Omental fat pad (tissue), 4 donors: ENCODE results near the gene CRNN. TPM values are rescaled to one million over a fixed set of nuclear protein-coding genes. Genes with fewer than 3 reads are reported as not detected.

Experiments used
- ATAC-seq: fragments of 150-250 bp; one replicate; pipeline ENCODE4 v1.9.1; 2016; ENCODE audit warnings: mild to moderate bottlenecking, moderate library complexity; ENCODE audit not compliant: low FRiP score
- DNase-seq: peaks from one replicate; pipeline ENCODE4 v3.0.0-alpha.2; 2019; ENCODE audit warnings: low spot score
- total RNA-seq, 4 donors: library from RNA; depleted of rRNA; stranded (reverse); fragments of >200 nt; gene quantifications; one replicate each; pipeline ENCODE4 v1.1.0, GENCODE V29; 2016
- TF ChIP-seq, protein P1 (sequence below), 3 donors: fragments of 450-650 bp; IDR thresholded peaks; one replicate each; pipeline ENCODE4 v1.5.1; 2016 to 2017; ENCODE audit warnings: antibody characterized with exemption in 3 of 3, mild to moderate bottlenecking in 3 of 3, moderate library complexity in 2 of 3

The CRNN gene
- total RNA-seq, 4 donors from 2014 or later = not detected

DNA sequence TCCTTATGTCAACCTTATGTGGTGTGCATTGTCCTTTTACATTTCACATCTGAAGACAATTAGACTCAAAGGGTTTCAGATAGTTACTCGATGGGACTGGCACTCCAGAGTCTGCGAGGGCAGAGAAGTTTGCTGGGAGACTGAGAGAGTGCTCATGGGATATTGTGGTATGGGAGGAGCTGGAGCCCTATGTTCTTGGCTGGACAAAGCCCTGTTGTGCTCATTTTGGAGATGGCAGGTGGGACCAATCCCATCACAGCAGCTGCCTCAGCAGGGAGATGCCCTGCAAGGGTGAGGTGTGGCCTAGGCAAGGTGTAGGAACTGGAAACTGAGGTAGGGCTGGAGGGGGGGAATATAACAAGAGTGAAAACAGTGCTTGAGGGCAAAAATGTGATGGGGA is 43.5 kb upstream of the CRNN start:
- DNase-seq = no peak
- no peak for ATAC-seq

DNA sequence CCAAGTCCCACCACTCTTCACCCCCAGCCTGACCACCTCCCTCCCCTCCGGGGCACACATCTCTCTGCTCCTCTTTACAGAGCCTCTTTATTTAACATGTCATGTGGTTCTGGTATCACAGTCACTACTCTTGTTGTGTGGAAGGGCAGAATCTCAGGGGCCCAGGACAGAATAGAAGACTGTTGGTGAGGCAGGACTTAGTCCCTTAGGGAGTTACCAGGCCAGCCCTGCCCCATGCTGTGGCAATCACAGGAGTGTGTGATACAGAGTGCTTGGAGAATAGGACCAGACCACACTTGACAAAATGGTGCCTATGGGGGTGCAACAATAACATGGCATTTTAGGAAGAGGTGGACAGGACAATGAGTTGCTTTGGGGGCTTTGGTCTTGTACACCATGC is 43.0 kb upstream of the CRNN start:
- no peak for DNase-seq
- no peak for ATAC-seq
- TF ChIP-seq, protein P1, sequence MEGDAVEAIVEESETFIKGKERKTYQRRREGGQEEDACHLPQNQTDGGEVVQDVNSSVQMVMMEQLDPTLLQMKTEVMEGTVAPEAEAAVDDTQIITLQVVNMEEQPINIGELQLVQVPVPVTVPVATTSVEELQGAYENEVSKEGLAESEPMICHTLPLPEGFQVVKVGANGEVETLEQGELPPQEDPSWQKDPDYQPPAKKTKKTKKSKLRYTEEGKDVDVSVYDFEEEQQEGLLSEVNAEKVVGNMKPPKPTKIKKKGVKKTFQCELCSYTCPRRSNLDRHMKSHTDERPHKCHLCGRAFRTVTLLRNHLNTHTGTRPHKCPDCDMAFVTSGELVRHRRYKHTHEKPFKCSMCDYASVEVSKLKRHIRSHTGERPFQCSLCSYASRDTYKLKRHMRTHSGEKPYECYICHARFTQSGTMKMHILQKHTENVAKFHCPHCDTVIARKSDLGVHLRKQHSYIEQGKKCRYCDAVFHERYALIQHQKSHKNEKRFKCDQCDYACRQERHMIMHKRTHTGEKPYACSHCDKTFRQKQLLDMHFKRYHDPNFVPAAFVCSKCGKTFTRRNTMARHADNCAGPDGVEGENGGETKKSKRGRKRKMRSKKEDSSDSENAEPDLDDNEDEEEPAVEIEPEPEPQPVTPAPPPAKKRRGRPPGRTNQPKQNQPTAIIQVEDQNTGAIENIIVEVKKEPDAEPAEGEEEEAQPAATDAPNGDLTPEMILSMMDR (IDR thresholded peaks at IDR 0.05) = no peak

More for the DNA sequence above, 43.5 kb upstream of the CRNN start:
- TF ChIP-seq, protein P1 (IDR thresholded peaks at IDR 0.05) = no peak

DNA sequence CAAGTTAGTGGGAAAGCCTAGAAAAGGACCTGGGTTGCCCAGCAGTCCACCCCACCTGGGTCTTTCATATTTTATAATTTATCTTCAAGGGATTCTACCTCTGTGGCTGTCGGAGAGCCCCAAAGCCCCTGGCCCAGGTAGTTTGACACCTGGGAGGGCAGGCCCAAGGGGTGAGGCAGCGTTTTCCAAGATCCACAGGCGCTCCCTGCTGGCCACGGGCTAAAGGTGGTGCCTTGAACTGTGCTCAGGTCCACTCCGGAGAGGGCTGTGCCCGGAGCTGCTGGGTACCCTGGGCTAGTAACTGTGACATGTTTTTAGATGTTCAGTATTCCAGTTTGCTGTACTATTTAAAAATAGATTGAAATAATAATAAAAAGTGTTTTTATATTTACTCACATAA is 37.2 kb upstream of the CRNN start:
- TF ChIP-seq, protein P1 (IDR thresholded peaks at IDR 0.05) = no peak
- DNase-seq (no peak), ATAC-seq (no peak)

DNA sequence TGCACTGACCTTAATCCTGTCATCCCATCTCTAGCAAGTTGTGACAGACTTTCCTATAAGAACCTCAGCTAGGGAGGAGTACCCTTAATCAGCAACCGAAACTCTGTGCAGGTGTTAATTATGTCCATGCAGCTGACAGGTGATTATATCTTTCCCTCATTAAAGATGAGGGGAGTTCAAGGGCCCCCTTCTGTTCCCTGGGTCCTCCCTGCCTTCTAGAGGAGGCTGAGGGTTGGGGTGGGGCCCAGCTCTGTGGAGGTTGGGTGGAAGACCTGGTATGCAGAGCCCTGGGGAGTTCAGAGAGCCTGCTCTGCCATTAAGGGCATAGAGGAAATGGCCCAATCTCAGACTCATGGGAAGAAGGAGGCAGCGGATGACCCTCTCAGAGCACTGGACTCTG is 35.6 kb upstream of the CRNN start:
- DNase-seq (no peak), ATAC-seq (no peak)
- TF ChIP-seq, protein P1 (IDR thresholded peaks at IDR 0.05) = no peak

DNA sequence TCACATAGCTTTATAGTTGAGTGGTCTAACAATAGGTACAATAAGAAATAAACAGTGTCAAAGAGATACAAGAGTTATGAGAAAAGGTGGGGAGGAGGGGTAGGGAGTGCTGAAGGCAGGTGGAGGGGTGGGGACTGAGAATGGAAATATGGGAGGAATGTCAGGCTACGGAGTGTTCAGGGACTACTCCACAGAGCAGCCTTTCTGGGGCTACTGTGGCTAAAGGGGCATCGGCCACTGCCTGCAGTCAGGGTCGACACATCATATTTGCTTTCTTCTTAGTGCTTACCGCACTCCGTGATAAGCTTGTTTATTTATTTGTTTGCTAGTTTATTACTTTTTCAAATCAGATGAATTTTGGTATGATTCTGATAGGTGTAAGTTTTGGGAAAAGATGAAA is 34.4 kb upstream of the CRNN start:
- TF ChIP-seq, protein P1 (IDR thresholded peaks at IDR 0.05) = no peak
- no peak for DNase-seq
- ATAC-seq = no peak

DNA sequence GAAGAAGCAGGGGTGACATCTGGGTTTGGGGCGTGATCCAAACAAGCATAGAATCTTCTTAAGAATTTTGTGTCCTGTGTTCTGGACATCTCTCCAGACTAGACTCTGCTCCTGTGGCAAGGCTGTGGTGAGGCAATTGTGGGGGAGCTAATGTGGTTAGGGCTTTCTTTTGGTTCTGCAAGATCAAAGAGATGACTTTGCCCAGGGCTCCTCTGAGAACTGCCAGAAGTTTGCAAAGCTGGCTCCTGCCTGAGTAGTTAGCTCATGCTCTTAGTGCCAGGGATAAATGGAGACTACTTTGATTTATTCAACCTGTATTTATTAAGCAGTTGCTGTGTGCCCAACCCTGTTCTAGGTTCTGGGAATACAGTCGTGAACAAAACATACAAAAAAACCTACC is 34.0 kb upstream of the CRNN start:
- TF ChIP-seq, protein P1 (IDR thresholded peaks at IDR 0.05) = no peak
- ATAC-seq = no peak
- DNase-seq = no peak

DNA sequence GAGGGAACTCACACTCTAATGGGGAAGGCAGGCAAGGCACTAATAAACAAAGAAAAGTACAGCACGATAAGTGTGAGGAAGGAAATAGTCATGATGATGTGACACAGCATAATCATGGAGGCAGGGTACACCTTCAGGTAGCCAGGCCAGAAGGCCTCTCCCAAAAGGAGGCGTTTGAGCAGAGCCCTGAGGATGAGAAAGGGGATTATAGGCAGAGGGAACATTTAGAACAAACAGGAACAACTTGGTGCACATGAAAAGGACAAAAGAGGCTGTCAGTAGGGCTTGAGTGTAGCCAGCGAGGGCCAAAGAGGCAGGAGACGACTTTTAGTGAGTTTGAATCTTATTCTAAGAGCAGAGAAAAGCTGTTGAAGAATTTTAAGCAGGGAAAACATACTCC is 33.4 kb upstream of the CRNN start:
- TF ChIP-seq, protein P1 (IDR thresholded peaks at IDR 0.05) = no peak
- ATAC-seq = no peak
- DNase-seq = no peak
